MM.1S (cell line): Measurements from ENCODE around the gene IGIP.

ENCODE experiments used
- DNase-seq: peaks from one replicate; pipeline ENCODE4 v3.0.0-alpha.2; 2015
- H2AFZ ChIP-seq: fragments of 300-600 bp; sonication (generic); 2 replicates; pipeline ENCODE4 v1.6.0; 2016; ENCODE audit warnings: antibody characterized with exemption, low read length
- H3F3A ChIP-seq: fragments of 300-600 bp; sonication (generic); 2 replicates; pipeline ENCODE4 v1.6.1; 2016; ENCODE audit warnings: mild to moderate bottlenecking, antibody characterized with exemption, low read length, moderate library complexity, mixed read lengths; ENCODE audit not compliant: insufficient read depth
- H3K27ac ChIP-seq: fragments of 300-600 bp; sonication (generic); 2 replicates; pipeline ENCODE4 v1.5.1; 2016; ENCODE audit warnings: mild to moderate bottlenecking, low read length
- H3K27me3 ChIP-seq: fragments of 300-600 bp; sonication (generic); replicated peaks from 2 replicates; pipeline ENCODE4 v1.6.0; 2016; ENCODE audit warnings: low read length; ENCODE audit not compliant: insufficient read depth
- H3K36me3 ChIP-seq: fragments of 300-600 bp; sonication (generic); replicated peaks from 2 replicates; pipeline ENCODE4 v1.6.1; 2016; ENCODE audit warnings: mild to moderate bottlenecking, low read length, mixed read lengths; ENCODE audit not compliant: insufficient read depth
- H3K4me1 ChIP-seq: fragments of 300-600 bp; sonication (generic); 2 replicates; pipeline ENCODE4 v1.6.1; 2016; ENCODE audit warnings: low read length, mixed read lengths
- H3K4me2 ChIP-seq: fragments of 300-600 bp; sonication (generic); 2 replicates; pipeline ENCODE4 v1.6.0; 2016; ENCODE audit warnings: low read depth, low read length
- H3K4me3 ChIP-seq: fragments of 300-600 bp; sonication (generic); 2 replicates; pipeline ENCODE4 v1.5.1; 2016; ENCODE audit warnings: low read length, mixed read lengths
- H3K79me2 ChIP-seq: fragments of 300-600 bp; sonication (generic); 2 replicates; pipeline ENCODE4 v1.6.1; 2016; ENCODE audit warnings: mixed run types, low read length, mixed read lengths
- H3K9ac ChIP-seq: fragments of 300-600 bp; sonication (generic); 2 replicates; pipeline ENCODE4 v1.6.1; 2016; ENCODE audit warnings: low read length, mixed read lengths
- H3K9me2 ChIP-seq: fragments of 300-600 bp; sonication (generic); replicated peaks from 2 replicates; pipeline ENCODE4 v1.6.1; 2016; ENCODE audit warnings: mild to moderate bottlenecking, low read length, mixed read lengths; ENCODE audit not compliant: insufficient read depth
- H3K9me3 ChIP-seq: fragments of 300-600 bp; sonication (generic); replicated peaks from 2 replicates; pipeline ENCODE4 v1.6.1; 2016; ENCODE audit warnings: mild to moderate bottlenecking, low read length, mixed read lengths; ENCODE audit not compliant: insufficient read depth
- H4K20me1 ChIP-seq: fragments of 300-600 bp; sonication (generic); 2 replicates; pipeline ENCODE4 v1.6.1; 2016; ENCODE audit warnings: mild to moderate bottlenecking, low read length, moderate library complexity, mixed read lengths; ENCODE audit not compliant: insufficient read depth
- EZH2 ChIP-seq: fragments of 300-600 bp; sonication (generic); optimal IDR thresholded peaks from 2 replicates; pipeline ENCODE3; 2017; ENCODE audit warnings: low read depth, mild to moderate bottlenecking, antibody characterized with exemption, low read length, mixed read lengths
- EZH2phosphoT487 ChIP-seq: fragments of 300-600 bp; sonication (generic); IDR thresholded peaks from 2 replicates; pipeline ENCODE4 v1.6.1; 2018; ENCODE audit warnings: antibody characterized with exemption, low read length
- TF ChIP-seq, protein P1 (sequence below): fragments of 300-600 bp; sonication (generic); IDR thresholded peaks from 2 replicates; pipeline ENCODE4 v1.5.1; 2016; ENCODE audit warnings: antibody characterized with exemption, low read length, mixed read lengths

The IGIP gene

GRCh38 chr5:140125637-140126036, at the start of gene IGIP:
Gene IGIP, plus strand, starts transcription at chr5:140125937. Its CDS starts 2,540 bp downstream, at chr5:140128477.
- Histone ChIP-seq H3K4me3 (no peak within 1 kb of the TSS), H3F3A (no peaks in the 10 kb centered on the region), H3K9me2 (no peaks in the 10 kb centered on the region), H4K20me1 (no peaks in the 10 kb centered on the region; the same call in 1 of the 2 replicates), H3K9me3 (no peaks in the 10 kb centered on the region), H3K4me2 (no peak within 1 kb of the TSS), H3K9ac (no peak within 1 kb of the TSS), H3K27ac (no peak within 1 kb of the TSS), H3K27me3 (no peaks in the 10 kb centered on the region), H3K79me2 (peaks cover 12% of the 10 kb centered on the region; the same call in 1 of the 2 replicates), H3K36me3 (no peaks in the 10 kb centered on the region), H3K4me1 (peaks cover 4% of the 10 kb centered on the region; the same call in 1 of the 2 replicates), H2AFZ (no peak within 1 kb of the TSS)
- TF ChIP-seq EZH2phosphoT487 = no peak
- TF ChIP-seq, protein P1, sequence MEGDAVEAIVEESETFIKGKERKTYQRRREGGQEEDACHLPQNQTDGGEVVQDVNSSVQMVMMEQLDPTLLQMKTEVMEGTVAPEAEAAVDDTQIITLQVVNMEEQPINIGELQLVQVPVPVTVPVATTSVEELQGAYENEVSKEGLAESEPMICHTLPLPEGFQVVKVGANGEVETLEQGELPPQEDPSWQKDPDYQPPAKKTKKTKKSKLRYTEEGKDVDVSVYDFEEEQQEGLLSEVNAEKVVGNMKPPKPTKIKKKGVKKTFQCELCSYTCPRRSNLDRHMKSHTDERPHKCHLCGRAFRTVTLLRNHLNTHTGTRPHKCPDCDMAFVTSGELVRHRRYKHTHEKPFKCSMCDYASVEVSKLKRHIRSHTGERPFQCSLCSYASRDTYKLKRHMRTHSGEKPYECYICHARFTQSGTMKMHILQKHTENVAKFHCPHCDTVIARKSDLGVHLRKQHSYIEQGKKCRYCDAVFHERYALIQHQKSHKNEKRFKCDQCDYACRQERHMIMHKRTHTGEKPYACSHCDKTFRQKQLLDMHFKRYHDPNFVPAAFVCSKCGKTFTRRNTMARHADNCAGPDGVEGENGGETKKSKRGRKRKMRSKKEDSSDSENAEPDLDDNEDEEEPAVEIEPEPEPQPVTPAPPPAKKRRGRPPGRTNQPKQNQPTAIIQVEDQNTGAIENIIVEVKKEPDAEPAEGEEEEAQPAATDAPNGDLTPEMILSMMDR = no peak
- no peak for TF ChIP-seq EZH2
- DNase-seq = no peak

DNA sequence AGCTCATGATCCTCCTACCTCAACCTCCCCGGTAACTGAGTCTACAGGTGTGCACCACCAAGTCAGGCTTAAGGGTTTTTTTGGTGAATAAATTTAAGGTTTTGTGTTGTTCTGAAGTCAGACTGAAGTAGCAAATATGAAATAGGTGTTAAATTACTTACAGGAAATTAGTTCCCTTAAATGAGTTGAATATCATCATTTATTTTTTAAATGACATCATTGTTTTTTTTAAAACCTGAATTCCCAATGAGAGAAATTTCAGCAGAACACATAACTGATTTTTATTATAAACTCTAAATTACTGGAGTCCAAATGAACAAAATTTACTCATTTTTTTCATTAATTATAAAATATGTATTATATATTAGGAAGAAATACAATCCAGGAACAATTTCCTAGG, 49.6 kb upstream of the IGIP start:
- no peaks in the 10 kb centered on the region for H4K20me1 ChIP-seq
- TF ChIP-seq EZH2phosphoT487 = no peak
- H3K9me2 ChIP-seq = no peaks in the 10 kb centered on the region
- no peak overlapping the region for H2AFZ ChIP-seq
- no peaks in the 10 kb centered on the region for H3K79me2 ChIP-seq
- DNase-seq = no peak
- H3K27me3 ChIP-seq = no peaks in the 10 kb centered on the region
- no peaks in the 10 kb centered on the region for H3K4me1 ChIP-seq
- no peak overlapping the region for H3K4me3 ChIP-seq
- no peaks in the 10 kb centered on the region for H3K9me3 ChIP-seq
- H3K36me3 ChIP-seq = no peaks in the 10 kb centered on the region
- H3F3A ChIP-seq = no peaks in the 10 kb centered on the region
- H3K27ac ChIP-seq = no peak overlapping the region
- no peak overlapping the region for H3K4me2 ChIP-seq
- H3K9ac ChIP-seq = no peak overlapping the region

GRCh38 chr5:140076788-140077187, 48.9 kb upstream of the IGIP start:
- H3F3A ChIP-seq = no peaks in the 10 kb centered on the region
- H3K4me1 ChIP-seq = no peaks in the 10 kb centered on the region
- no peak overlapping the region for H3K4me3 ChIP-seq
- no peak overlapping the region for H3K9ac ChIP-seq
- H4K20me1 ChIP-seq = no peaks in the 10 kb centered on the region
- H3K9me3 ChIP-seq = no peaks in the 10 kb centered on the region
- H3K27ac ChIP-seq = no peak overlapping the region
- TF ChIP-seq EZH2 (no peak), EZH2phosphoT487 (no peak)
- TF ChIP-seq, protein P1 = no peak
- no peak overlapping the region for H2AFZ ChIP-seq
- no peak overlapping the region for H3K4me2 ChIP-seq
- no peaks in the 10 kb centered on the region for H3K9me2 ChIP-seq
- H3K36me3 ChIP-seq = no peaks in the 10 kb centered on the region
- no peaks in the 10 kb centered on the region for H3K79me2 ChIP-seq
- no peak for DNase-seq
- no peaks in the 10 kb centered on the region for H3K27me3 ChIP-seq

DNA sequence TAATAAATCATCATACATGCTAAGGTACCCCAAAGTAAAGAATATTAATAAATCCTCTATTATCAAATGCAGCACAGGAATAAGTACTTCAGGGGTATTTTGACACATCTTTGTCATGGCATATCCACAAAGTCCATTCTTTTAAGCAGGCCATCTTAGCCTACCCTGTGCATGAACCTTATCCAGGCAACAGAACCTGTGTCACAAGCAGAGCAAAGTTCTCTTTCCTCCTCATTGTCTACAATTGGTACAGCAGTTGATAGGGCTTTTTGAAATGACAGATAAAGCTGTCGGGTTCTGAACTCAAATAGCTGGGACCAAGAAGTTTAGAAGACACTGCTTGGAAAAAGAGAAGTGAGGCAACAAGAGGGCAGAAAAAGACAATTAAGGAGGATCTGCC, 42.6 kb upstream of the IGIP start:
- no peak overlapping the region for H3K9ac ChIP-seq
- H3K4me3 ChIP-seq = no peak overlapping the region
- TF ChIP-seq EZH2phosphoT487 (no peak), EZH2 (no peak)
- TF ChIP-seq, protein P1 = no peak
- H3K4me2 ChIP-seq = no peak overlapping the region
- H4K20me1 ChIP-seq = no peaks in the 10 kb centered on the region
- H3F3A ChIP-seq = no peaks in the 10 kb centered on the region
- no peaks in the 10 kb centered on the region for H3K9me2 ChIP-seq
- no peaks in the 10 kb centered on the region for H3K4me1 ChIP-seq
- no peak overlapping the region for H2AFZ ChIP-seq
- H3K27me3 ChIP-seq = no peaks in the 10 kb centered on the region
- no peaks in the 10 kb centered on the region for H3K79me2 ChIP-seq
- no peak overlapping the region for H3K27ac ChIP-seq
- H3K36me3 ChIP-seq = no peaks in the 10 kb centered on the region
- H3K9me3 ChIP-seq = no peaks in the 10 kb centered on the region
- DNase-seq = no peak
